H9 (cell line): ENCODE data around the gene RND3. TPM values are rescaled to one million over a fixed set of nuclear protein-coding genes. Genes with fewer than 3 reads are reported as not detected.

ENCODE experiments used
- DNase-seq: peaks from one replicate; pipeline ENCODE4 v3.0.0-alpha.2; 2017
- H2AFZ ChIP-seq: one replicate; pipeline ENCODE4 v1.6.1; 2013; ENCODE audit warnings: mild to moderate bottlenecking, low read length, control low read depth, moderate library complexity
- H2AK5ac ChIP-seq: 2 replicates; pipeline ENCODE4 v1.6.1; 2013; ENCODE audit warnings: low read length, control low read depth, mixed read lengths; ENCODE audit not compliant: insufficient read length
- H2BK120ac ChIP-seq: one replicate; pipeline ENCODE4 v1.6.1; 2013; ENCODE audit warnings: low read depth, mild to moderate bottlenecking, low read length, control low read depth, inconsistent platforms; ENCODE audit not compliant: poor library complexity, severe bottlenecking
- H2BK12ac ChIP-seq: 2 replicates; pipeline ENCODE4 v1.6.1; 2013; ENCODE audit warnings: low read length, control low read depth, mixed read lengths, low read depth; ENCODE audit not compliant: insufficient read length
- H2BK15ac ChIP-seq: 2 replicates; pipeline ENCODE4 v1.6.1; 2013; ENCODE audit warnings: low read depth, low read length, control low read depth
- H2BK20ac ChIP-seq: one replicate; pipeline ENCODE4 v1.6.1; 2013; ENCODE audit warnings: low read depth, mild to moderate bottlenecking, low read length, control low read depth, inconsistent platforms; ENCODE audit not compliant: poor library complexity, severe bottlenecking
- H2BK5ac ChIP-seq: 2 replicates; pipeline ENCODE4 v1.6.1; 2013; ENCODE audit warnings: low read length, control low read depth, mixed read lengths; ENCODE audit not compliant: insufficient read length
- H3K14ac ChIP-seq: 2 replicates; pipeline ENCODE4 v1.6.1; 2013; ENCODE audit warnings: low read length, control low read depth; ENCODE audit not compliant: insufficient read depth
- H3K18ac ChIP-seq: 2 replicates; pipeline ENCODE4 v1.6.1; 2013; ENCODE audit warnings: low read depth, mild to moderate bottlenecking, mixed read lengths, low read length, control low read depth; ENCODE audit not compliant: insufficient read length
- H3K23ac ChIP-seq: 2 replicates; pipeline ENCODE4 v1.6.1; 2013; ENCODE audit warnings: low read length, control low read depth, mixed read lengths, low read depth; ENCODE audit not compliant: insufficient read length
- H3K23me2 ChIP-seq: 2 replicates; pipeline ENCODE4 v1.6.1; 2013; ENCODE audit warnings: low read depth, mild to moderate bottlenecking, mixed read lengths, low read length, control low read depth; ENCODE audit not compliant: insufficient read length, poor library complexity, severe bottlenecking
- H3K27ac ChIP-seq: 2 replicates; pipeline ENCODE4 v1.5.1; 2013; ENCODE audit warnings: low read length, control low read depth, mixed read lengths, low read depth; ENCODE audit not compliant: insufficient read length
- H3K27me3 ChIP-seq: 2 replicates; pipeline ENCODE4 v1.6.1; 2013; ENCODE audit warnings: low read length, control low read depth, inconsistent platforms; ENCODE audit not compliant: insufficient read depth
- H3K4ac ChIP-seq: 2 replicates; pipeline ENCODE4 v1.6.1; 2013; ENCODE audit warnings: low read depth, mild to moderate bottlenecking, control low read depth, inconsistent platforms, low read length, moderate library complexity
- H3K4me1 ChIP-seq: 2 replicates; pipeline ENCODE4 v1.6.1; 2013; ENCODE audit warnings: low read length, control low read depth, inconsistent platforms; ENCODE audit not compliant: insufficient read depth
- H3K4me2 ChIP-seq: 2 replicates; pipeline ENCODE4 v1.6.1; 2013; ENCODE audit warnings: low read length, control low read depth, mixed read lengths; ENCODE audit not compliant: insufficient read length, insufficient read depth
- H3K56ac ChIP-seq: 2 replicates; pipeline ENCODE4 v1.6.1; 2013; ENCODE audit warnings: low read depth, mild to moderate bottlenecking, mixed read lengths, low read length, control low read depth; ENCODE audit not compliant: insufficient read length
- H3K79me1 ChIP-seq: 2 replicates; pipeline ENCODE4 v1.6.1; 2013; ENCODE audit warnings: low read depth, mild to moderate bottlenecking, moderate library complexity, low read length, control low read depth, inconsistent platforms; ENCODE audit not compliant: insufficient read depth, poor library complexity, severe bottlenecking
- H3K79me2 ChIP-seq: 2 replicates; pipeline ENCODE4 v1.6.1; 2013; ENCODE audit warnings: low read length, control low read depth, inconsistent platforms; ENCODE audit not compliant: insufficient read depth
- H3K9ac ChIP-seq: 2 replicates; pipeline ENCODE4 v1.6.1; 2013; ENCODE audit warnings: low read length, control low read depth, mixed read lengths; ENCODE audit not compliant: insufficient read length; ENCODE audit errors: extremely low read depth
- H3K9me3 ChIP-seq: one replicate; pipeline ENCODE4 v1.6.1; 2013; ENCODE audit warnings: low read depth, low read length, inconsistent platforms; ENCODE audit not compliant: control insufficient read depth
- H3T11ph ChIP-seq: one replicate; pipeline ENCODE4 v1.6.1; 2013; ENCODE audit warnings: mild to moderate bottlenecking, low read length, control low read depth, inconsistent platforms
- H4K20me1 ChIP-seq: one replicate; pipeline ENCODE4 v1.6.1; 2013; ENCODE audit not compliant: control insufficient read depth, insufficient read length, insufficient read depth
- H4K5ac ChIP-seq: 2 replicates; pipeline ENCODE4 v1.6.1; 2013; ENCODE audit warnings: low read depth, mild to moderate bottlenecking, mixed read lengths, low read length, control low read depth; ENCODE audit not compliant: insufficient read length
- H4K8ac ChIP-seq: replicated peaks from 2 replicates; pipeline ENCODE4 v1.6.1; 2013; ENCODE audit warnings: low read length, control low read depth, mixed read lengths, low read depth; ENCODE audit not compliant: insufficient read length
- H4K91ac ChIP-seq: 2 replicates; pipeline ENCODE4 v1.6.1; 2013; ENCODE audit warnings: low read depth, mild to moderate bottlenecking, moderate library complexity, mixed read lengths, low read length, control low read depth; ENCODE audit not compliant: insufficient read length
- H3K27ac Mint-ChIP-seq, 3 experiments: 2 replicates in 2 of 3; 3 replicates in 1 of 3; pipeline ENCODE4 v1.8.0; 2020 to 2021; ENCODE audit warnings: mixed read lengths in 3 of 3, mild to moderate bottlenecking in 1 of 3, moderate library complexity in 1 of 3
- H3K27me3 Mint-ChIP-seq: 2 replicates; pipeline ENCODE4 v1.8.0; 2021; ENCODE audit warnings: low read depth, mild to moderate bottlenecking, moderate library complexity, mixed read lengths
- H3K36me3 Mint-ChIP-seq, 3 experiments: 2 replicates in 2 of 3; 3 replicates in 1 of 3; pipeline ENCODE4 v1.8.0; 2020 to 2021; ENCODE audit warnings: low read depth in 3 of 3, mixed read lengths in 3 of 3; ENCODE audit not compliant: insufficient read depth in 1 of 3
- H3K4me1 Mint-ChIP-seq, 2 experiments: 2 replicates each; pipeline ENCODE4 v1.8.0; 2020; ENCODE audit warnings: mixed read lengths in 2 of 2
- H3K4me3 Mint-ChIP-seq, 2 experiments: 2 replicates in 1 of 2; 3 replicates in 1 of 2; pipeline ENCODE4 v1.8.0; 2020 to 2021; ENCODE audit warnings: mild to moderate bottlenecking in 2 of 2, mixed read lengths in 2 of 2, moderate library complexity in 1 of 2
- H3K9me3 Mint-ChIP-seq, 2 experiments: 2 replicates in 1 of 2; 3 replicates in 1 of 2; pipeline ENCODE4 v1.8.0; 2020; ENCODE audit warnings: mild to moderate bottlenecking in 2 of 2, mixed read lengths in 2 of 2, moderate library complexity in 1 of 2
- CTCF ChIP-seq: fragments of 200-600 bp; sonication (generic); conservative IDR thresholded peaks from 3 replicates; pipeline ENCODE4 v1.8.0; 2021; ENCODE audit warnings: antibody characterized with exemption, mild to moderate bottlenecking
- WGBS: extraction: QIAGEN DNeasy Blood & Tissue Kit; methylation state at CpG from one replicate; pipeline ENCODE4 v1.1.7; 2013; ENCODE audit warnings: missing lambda C conversion rate, low lambda C conversion rate, mixed read lengths; ENCODE audit not compliant: insufficient read length; ENCODE audit errors: extremely low coverage; 5-methylcytosine and 5-hydroxymethylcytosine counted together
- total RNA-seq: library from RNA; stranded (reverse); gene quantifications from 2 replicates; pipeline ENCODE4 v1.2.1, GENCODE V29; 2021

Gene RND3
- total RNA-seq, 1 experiment from 2014 or later, result 62.6 TPM

DNA sequence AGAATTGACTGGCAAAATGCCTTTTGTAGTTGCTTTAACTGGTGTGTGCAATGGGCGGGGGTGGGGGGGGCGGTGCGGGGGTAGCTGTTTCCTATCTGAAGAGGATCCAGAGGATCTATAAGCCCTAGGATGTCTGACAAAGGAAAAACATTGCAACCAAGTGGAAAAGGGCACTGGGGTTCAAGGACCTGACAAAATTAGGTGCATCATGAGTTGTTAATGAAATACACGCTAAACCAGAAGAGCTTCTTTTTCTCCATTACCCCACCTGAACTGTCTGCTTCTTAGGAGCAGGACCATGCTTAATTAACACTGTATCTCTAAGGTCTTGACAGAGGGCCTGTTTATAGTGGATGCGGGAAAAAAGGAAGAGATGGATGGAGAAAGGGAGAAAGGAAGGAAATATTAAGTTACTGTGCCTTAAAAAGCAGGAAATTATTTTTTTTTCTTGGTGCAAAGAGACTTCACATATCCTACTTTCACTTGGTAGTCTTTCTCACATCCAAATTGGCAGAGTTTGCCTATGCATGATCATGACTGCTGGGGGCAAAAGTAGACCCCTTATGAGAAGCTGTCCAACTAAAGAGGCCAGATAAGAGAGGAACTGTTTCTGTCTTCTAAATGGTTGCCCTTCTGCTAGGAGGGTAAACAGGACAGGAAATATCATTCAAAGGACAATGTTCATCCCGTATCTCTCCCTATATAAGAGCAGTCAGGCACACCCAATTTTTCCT, 4.6 kb downstream of the RND3 start:
- Histone ChIP-seq H3K23me2 (peaks cover 8% of the 10 kb centered on the region), H3K23ac (no peak overlapping the region), H2AK5ac (no peak overlapping the region), H3K4me2 (no peak overlapping the region), H4K5ac (no peak overlapping the region), H2BK12ac (no peak overlapping the region), H4K91ac (no peak overlapping the region), H2BK20ac (no peak overlapping the region), H3K9me3 (no peaks in the 10 kb centered on the region), H3K79me1 (peaks cover 5% of the 10 kb centered on the region), H3K9ac (no peak overlapping the region), H3K14ac (no peak overlapping the region), H2BK5ac (no peak overlapping the region), H3K4me1 (peaks cover 20% of the 10 kb centered on the region), H3K4ac (no peak overlapping the region), H3K56ac (no peak overlapping the region), H3K79me2 (peaks cover 76% of the 10 kb centered on the region), H4K8ac (no peak overlapping the region), H3K18ac (no peak overlapping the region), H2AFZ (no peak overlapping the region), H2BK120ac (no peak overlapping the region), H3K27ac (no peak overlapping the region), H3K27me3 (no peaks in the 10 kb centered on the region), H3T11ph (no peak overlapping the region), H2BK15ac (no peak overlapping the region), H4K20me1 (no peaks in the 10 kb centered on the region)
- Mint-ChIP-seq H3K27ac (no peak overlapping the region), H3K4me3 (peak overlapping the region; percentile 14 to 23; a peak in 1 of 5 replicates), H3K27me3 (no peaks in the 10 kb centered on the region; the same call in 1 of the 2 replicates), H3K9me3 (peaks cover 0 to 6% of the 10 kb centered on the region in 2 experiments; a peak in 3 of 5 replicates), H3K4me1 (peaks cover 53 to 56% of the 10 kb centered on the region in 2 experiments), H3K36me3 (peaks cover 3 to 46% (median 23%) of the 10 kb centered on the region in 3 experiments; a peak in 5 of 7 replicates)
- no peak for TF ChIP-seq CTCF
- WGBS, result no CpG with 5 or more reads among the region's 6 CpGs
- DNase-seq, result no peak
